Measurements from ENCODE around the gene PRKCA. TPM values are rescaled to one million over a fixed set of nuclear protein-coding genes. Genes with fewer than 3 reads are reported as not detected.

Gene PRKCA
- total and polyA plus RNA-seq, 4 experiments from 2014 or later = 1.1 to 107 (median 56.1) TPM

- Mint-ChIP-seq H3K4me3 (no peak overlapping the region), H3K27ac (peak overlapping the region in 1 of 7 donors; percentile 26), H3K36me3 (peaks cover 24 to 39% of the 10 kb centered on the region in 2 donors), H3K27me3 (no peaks in the 10 kb centered on the region), H3K4me1 (peaks cover 0 to 3% (median 0%) of the 10 kb centered on the region in 4 donors), H3K9me3 (no peaks in the 10 kb centered on the region)
- intact Hi-C loops (cut with micrococcal nuclease) = no loop called here
- Histone ChIP-seq H3K36me3 (ENCODE audit: insufficient read depth, low read length) (no peaks in the 10 kb centered on the region), H3K9me3 (ENCODE audit: control insufficient read depth in 1 of 2, low read length in 2 of 2) (no peaks in the 10 kb centered on the region), H3K27ac (ENCODE audit: low read depth, low read length) (no peak overlapping the region), H3K4me1 (ENCODE audit: insufficient read depth, low read length) (no peaks in the 10 kb centered on the region), H3K27me3 (ENCODE audit: insufficient read depth, low read length) (no peaks in the 10 kb centered on the region), H3K4me3 (ENCODE audit: low read length in 2 of 2) (no peak overlapping the region)
- ChIA-PET CTCF (ENCODE audit: partially characterized antibody) (no interaction called here), POLR2A (ENCODE audit: partially characterized antibody) (no interaction called here)
- no peak for DNase-seq
These were observed 457.9 kb downstream of the PRKCA start for GRCh38 chr17:66760324-66760723.

DNA sequence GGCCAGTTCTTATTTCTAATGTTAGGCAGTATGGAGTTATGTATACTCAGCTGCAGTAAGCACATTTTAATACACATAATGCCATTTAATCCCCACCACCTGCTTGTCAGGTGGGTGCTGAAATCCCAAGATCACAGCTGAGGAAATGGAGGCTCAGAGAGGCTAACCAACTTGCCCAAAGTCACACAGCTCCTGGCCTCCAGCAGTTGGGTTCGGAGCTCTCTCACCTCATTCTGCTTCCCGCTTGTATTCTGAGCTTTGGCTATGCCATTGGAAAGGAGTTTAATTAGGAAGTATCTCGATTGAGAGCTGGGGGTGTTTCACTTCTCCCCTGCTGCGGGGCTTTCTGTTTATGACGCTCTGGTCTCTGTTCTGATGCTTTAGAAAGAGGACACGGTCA is 459.9 kb downstream of the PRKCA start:
- POLR2A ChIA-PET (ENCODE audit: partially characterized antibody) = no interaction called here
- Mint-ChIP-seq H3K4me1 (peaks cover 0 to 5% (median 3%) of the 10 kb centered on the region in 4 donors), H3K36me3 (peaks cover 19 to 30% of the 10 kb centered on the region in 2 donors)

GRCh38 chr17:66763056-66763455 is 460.6 kb downstream of the PRKCA start:
- H3K27ac ChIP-seq (ENCODE audit: low read depth, low read length) = no peak overlapping the region
- no peaks in the 10 kb centered on the region for H3K27me3 ChIP-seq (ENCODE audit: insufficient read depth, low read length)
- Mint-ChIP-seq H3K36me3 (peaks cover 22 to 32% of the 10 kb centered on the region in 2 donors), H3K4me1 (peaks cover 0 to 6% (median 3%) of the 10 kb centered on the region in 4 donors), H3K4me3 (no peak overlapping the region), H3K27me3 (no peaks in the 10 kb centered on the region), H3K27ac (peak overlapping the region in 1 of 7 donors; percentile 30), H3K9me3 (no peaks in the 10 kb centered on the region)
- H3K36me3 ChIP-seq (ENCODE audit: insufficient read depth, low read length) = no peaks in the 10 kb centered on the region
- no peaks in the 10 kb centered on the region for H3K4me1 ChIP-seq (ENCODE audit: insufficient read depth, low read length)
- CTCF ChIA-PET (ENCODE audit: partially characterized antibody) = interaction anchor here (1.2 kb wide), 1 partner anchor 12 kb away, joined by 3 read pairs; no protein-coding TSS in a partner anchor
- intact Hi-C loops (cut with micrococcal nuclease) = no loop called here
- no peaks in the 10 kb centered on the region for H3K9me3 ChIP-seq (ENCODE audit: control insufficient read depth in 1 of 2, low read length in 2 of 2)
- POLR2A ChIA-PET (ENCODE audit: partially characterized antibody) = no interaction called here
- no peak for DNase-seq
- H3K4me3 ChIP-seq (ENCODE audit: low read length in 2 of 2) = no peak overlapping the region

More for the DNA sequence above, 459.9 kb downstream of the PRKCA start:
- Histone ChIP-seq H3K27me3 (ENCODE audit: insufficient read depth, low read length) (no peaks in the 10 kb centered on the region), H3K27ac (ENCODE audit: low read depth, low read length) (no peak overlapping the region), H3K36me3 (ENCODE audit: insufficient read depth, low read length) (no peaks in the 10 kb centered on the region), H3K4me3 (ENCODE audit: low read length in 2 of 2) (no peak overlapping the region), H3K4me1 (ENCODE audit: insufficient read depth, low read length) (no peaks in the 10 kb centered on the region), H3K9me3 (ENCODE audit: control insufficient read depth in 1 of 2, low read length in 2 of 2) (no peaks in the 10 kb centered on the region)
- Mint-ChIP-seq H3K4me3 (no peak overlapping the region), H3K27me3 (no peaks in the 10 kb centered on the region), H3K9me3 (no peaks in the 10 kb centered on the region), H3K27ac (peak overlapping the region in 1 of 7 donors; percentile 37)
- CTCF ChIA-PET (ENCODE audit: partially characterized antibody) = no interaction called here
- DNase-seq = no peak
- intact Hi-C loops (cut with micrococcal nuclease) = no loop called here

DNA sequence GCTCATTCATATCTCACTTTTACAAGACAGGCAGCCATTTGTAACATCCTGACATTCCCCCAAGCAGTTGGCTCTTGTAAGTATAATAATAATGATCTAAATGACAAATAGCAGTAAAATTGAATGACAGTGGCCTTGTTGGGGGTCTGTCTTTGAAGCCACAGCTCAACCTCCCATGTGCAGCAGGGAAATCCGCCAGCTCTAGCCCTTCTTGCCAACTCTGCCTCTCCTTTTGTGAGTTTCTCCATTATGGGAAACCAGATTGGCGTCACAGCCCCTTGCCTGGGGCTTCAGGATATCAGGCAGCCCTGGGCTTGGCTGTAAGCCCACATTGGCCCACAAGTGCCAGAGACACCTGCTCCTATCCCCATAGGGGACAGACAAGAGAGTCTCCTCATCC is 462.1 kb downstream of the PRKCA start:
- ChIA-PET CTCF (ENCODE audit: partially characterized antibody) (interaction anchor here (1.2 kb wide), 1 partner anchor 13 kb away, joined by 3 read pairs; no protein-coding TSS in a partner anchor), POLR2A (ENCODE audit: partially characterized antibody) (no interaction called here)
- Histone ChIP-seq H3K4me1 (ENCODE audit: insufficient read depth, low read length) (no peaks in the 10 kb centered on the region), H3K36me3 (ENCODE audit: insufficient read depth, low read length) (no peaks in the 10 kb centered on the region), H3K4me3 (ENCODE audit: low read length in 2 of 2) (no peak overlapping the region), H3K27me3 (ENCODE audit: insufficient read depth, low read length) (no peaks in the 10 kb centered on the region), H3K27ac (ENCODE audit: low read depth, low read length) (no peak overlapping the region), H3K9me3 (ENCODE audit: control insufficient read depth in 1 of 2, low read length in 2 of 2) (no peaks in the 10 kb centered on the region)
- DNase-seq = no peak
- Mint-ChIP-seq H3K4me1 (peaks cover 0 to 8% (median 5%) of the 10 kb centered on the region in 4 donors), H3K27me3 (no peaks in the 10 kb centered on the region), H3K27ac (peak overlapping the region in 1 of 7 donors; percentile 19), H3K9me3 (no peaks in the 10 kb centered on the region), H3K36me3 (peaks cover 25 to 27% of the 10 kb centered on the region in 2 donors), H3K4me3 (no peak overlapping the region)
- intact Hi-C loops (cut with micrococcal nuclease) = no loop called here

- Histone ChIP-seq H3K27me3 (ENCODE audit: insufficient read depth, low read length) (no peaks in the 10 kb centered on the region), H3K9me3 (ENCODE audit: control insufficient read depth in 1 of 2, low read length in 2 of 2) (no peaks in the 10 kb centered on the region), H3K4me3 (ENCODE audit: low read length in 2 of 2) (no peak overlapping the region), H3K27ac (ENCODE audit: low read depth, low read length) (no peak overlapping the region), H3K4me1 (ENCODE audit: insufficient read depth, low read length) (no peaks in the 10 kb centered on the region), H3K36me3 (ENCODE audit: insufficient read depth, low read length) (peaks cover under 1% of the 10 kb centered on the region)
- ChIA-PET CTCF (ENCODE audit: partially characterized antibody) (no interaction called here), POLR2A (ENCODE audit: partially characterized antibody) (no interaction called here)
- DNase-seq = no peak
- peaks cover 0 to 8% (median 4%) of the 10 kb centered on the region in 4 donors for H3K4me1 Mint-ChIP-seq
- peaks cover 22 to 24% of the 10 kb centered on the region in 2 donors for H3K36me3 Mint-ChIP-seq
- intact Hi-C loops (cut with micrococcal nuclease) = no loop called here
- no peak overlapping the region for H3K4me3 Mint-ChIP-seq
- H3K27me3 Mint-ChIP-seq = no peaks in the 10 kb centered on the region
- peak overlapping the region in 5 of 7 donors; percentile 14 to 69 (median 37) for H3K27ac Mint-ChIP-seq
- H3K9me3 Mint-ChIP-seq = peaks cover 0 to 3% (median 0%) of the 10 kb centered on the region in 8 donors
These were observed 464.9 kb downstream of the PRKCA start for GRCh38 chr17:66767154-66767933.

DNA sequence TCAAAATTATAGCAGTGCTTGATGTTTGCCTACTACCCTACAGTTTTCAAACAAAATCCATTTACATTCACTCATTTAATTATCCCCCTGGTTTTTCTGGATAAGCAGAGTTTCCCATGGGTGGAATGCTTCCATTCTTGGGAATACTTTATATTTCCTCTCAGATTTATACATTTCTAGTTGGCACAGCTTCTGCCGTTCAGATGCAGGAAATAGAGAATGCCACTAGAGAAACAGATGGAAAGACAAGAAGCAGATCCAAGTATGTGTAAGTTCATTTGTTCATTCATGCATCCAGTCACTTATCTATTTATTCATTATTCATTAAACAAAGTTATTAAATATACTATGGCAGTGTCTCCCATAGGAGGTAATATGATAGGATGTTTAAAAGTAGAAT is 467.5 kb downstream of the PRKCA start:
- Mint-ChIP-seq H3K27ac (no peak overlapping the region), H3K27me3 (no peaks in the 10 kb centered on the region), H3K9me3 (peaks cover 0 to 3% (median 0%) of the 10 kb centered on the region in 8 donors), H3K4me1 (peaks cover 0 to 8% (median 4%) of the 10 kb centered on the region in 4 donors), H3K4me3 (no peak overlapping the region), H3K36me3 (peaks cover 28 to 41% of the 10 kb centered on the region in 2 donors)
- intact Hi-C loops (cut with micrococcal nuclease) = no loop called here
- Histone ChIP-seq H3K4me3 (ENCODE audit: low read length in 2 of 2) (no peak overlapping the region), H3K27me3 (ENCODE audit: insufficient read depth, low read length) (no peaks in the 10 kb centered on the region), H3K4me1 (ENCODE audit: insufficient read depth, low read length) (no peaks in the 10 kb centered on the region), H3K27ac (ENCODE audit: low read depth, low read length) (no peak overlapping the region), H3K9me3 (ENCODE audit: control insufficient read depth in 1 of 2, low read length in 2 of 2) (no peaks in the 10 kb centered on the region), H3K36me3 (ENCODE audit: insufficient read depth, low read length) (peaks cover 4% of the 10 kb centered on the region)
- no peak for DNase-seq
- POLR2A ChIA-PET (ENCODE audit: partially characterized antibody) = no interaction called here
- CTCF ChIA-PET (ENCODE audit: partially characterized antibody) = no interaction called here

GRCh38 chr17:66772148-66772812 is 469.9 kb downstream of the PRKCA start:
- Mint-ChIP-seq H3K27ac (peak overlapping the region in 1 of 7 donors; percentile 32), H3K9me3 (peaks cover 0 to 3% (median 0%) of the 10 kb centered on the region in 8 donors), H3K4me1 (peaks cover 0 to 4% (median 3%) of the 10 kb centered on the region in 4 donors), H3K4me3 (no peak overlapping the region), H3K36me3 (peaks cover 32 to 49% of the 10 kb centered on the region in 2 donors), H3K27me3 (no peaks in the 10 kb centered on the region)
- intact Hi-C loops (cut with micrococcal nuclease) = no loop called here
- Histone ChIP-seq H3K27me3 (ENCODE audit: insufficient read depth, low read length) (no peaks in the 10 kb centered on the region), H3K27ac (ENCODE audit: low read depth, low read length) (no peak overlapping the region), H3K9me3 (ENCODE audit: control insufficient read depth in 1 of 2, low read length in 2 of 2) (no peaks in the 10 kb centered on the region), H3K4me1 (ENCODE audit: insufficient read depth, low read length) (no peaks in the 10 kb centered on the region), H3K36me3 (ENCODE audit: insufficient read depth, low read length) (peaks cover 12% of the 10 kb centered on the region), H3K4me3 (ENCODE audit: low read length in 2 of 2) (no peak overlapping the region)
- POLR2A ChIA-PET (ENCODE audit: partially characterized antibody) = no interaction called here
- CTCF ChIA-PET (ENCODE audit: partially characterized antibody) = no interaction called here
- no peak for DNase-seq

Measured in CD4-positive, alpha-beta memory T cell (primary cell).